ENCODE measurements around the gene CFAP107. TPM values are rescaled to one million over a fixed set of nuclear protein-coding genes. Genes with fewer than 3 reads are reported as not detected.
"Not testable (repeated sequence)": the region's sequence is repeated elsewhere in the genome, so short reads cannot be mapped to it uniquely, and the experiment has no call there.

The CFAP107 gene
- polyA plus RNA-seq, 10 donors, result 0.12 to 1.5 (median 0.52) TPM; not detected in 1

DNA sequence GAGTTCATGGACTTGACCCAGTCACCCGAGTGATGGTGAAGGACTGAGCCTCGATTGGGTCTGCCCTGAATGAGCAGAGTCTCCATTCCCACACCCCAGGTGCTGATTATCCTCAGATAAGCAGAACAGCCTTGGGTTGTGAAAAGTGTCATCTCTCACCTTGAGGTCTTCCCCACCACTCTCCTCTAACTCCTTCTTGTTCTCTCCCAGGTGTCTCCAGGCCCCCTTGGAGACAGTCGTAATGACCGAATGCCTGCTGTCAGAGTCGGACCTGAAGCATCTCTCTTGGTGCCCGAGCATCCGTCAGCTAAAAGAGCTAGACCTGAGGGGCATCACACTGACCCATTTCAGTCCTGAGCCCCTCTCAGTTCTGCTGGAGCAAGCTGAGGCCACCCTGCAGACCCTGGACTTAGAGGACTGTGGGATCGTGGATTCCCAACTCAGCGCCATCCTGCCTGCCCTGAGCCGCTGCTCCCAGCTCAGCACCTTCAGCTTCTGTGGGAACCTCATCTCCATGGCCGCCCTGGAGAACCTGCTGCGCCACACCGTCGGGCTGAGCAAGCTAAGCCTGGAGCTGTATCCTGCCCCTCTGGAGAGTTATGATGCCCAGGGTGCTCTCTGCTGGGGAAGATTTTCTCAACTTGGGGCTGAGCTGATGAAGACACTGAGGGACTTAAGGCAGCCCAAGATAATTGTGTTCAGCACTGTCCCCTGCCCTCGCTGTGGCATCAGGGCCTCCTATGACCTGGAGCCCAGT lies 31.0 kb downstream of the CFAP107 start:
- DNase-seq, result no peak

DNA sequence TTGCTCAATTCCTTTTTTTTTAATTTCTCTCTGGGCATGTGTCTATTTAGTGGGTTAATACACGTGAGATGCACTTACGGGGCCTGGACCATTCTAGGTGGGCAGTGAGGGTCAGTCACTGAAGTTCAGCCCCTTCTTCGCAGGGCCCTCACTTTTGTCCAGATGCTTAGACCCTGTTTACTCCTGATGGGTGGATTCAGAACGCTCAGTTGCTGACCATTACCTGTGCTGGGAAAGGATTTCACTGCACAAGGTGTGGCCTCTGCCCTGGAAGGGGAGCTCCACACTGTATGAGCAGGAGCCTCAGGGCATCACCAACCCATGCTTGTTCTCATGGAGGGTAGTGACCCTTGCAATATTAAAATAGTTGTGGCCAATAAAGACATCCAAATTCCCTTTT lies 32.1 kb downstream of the CFAP107 start:
- no peak for DNase-seq

DNA sequence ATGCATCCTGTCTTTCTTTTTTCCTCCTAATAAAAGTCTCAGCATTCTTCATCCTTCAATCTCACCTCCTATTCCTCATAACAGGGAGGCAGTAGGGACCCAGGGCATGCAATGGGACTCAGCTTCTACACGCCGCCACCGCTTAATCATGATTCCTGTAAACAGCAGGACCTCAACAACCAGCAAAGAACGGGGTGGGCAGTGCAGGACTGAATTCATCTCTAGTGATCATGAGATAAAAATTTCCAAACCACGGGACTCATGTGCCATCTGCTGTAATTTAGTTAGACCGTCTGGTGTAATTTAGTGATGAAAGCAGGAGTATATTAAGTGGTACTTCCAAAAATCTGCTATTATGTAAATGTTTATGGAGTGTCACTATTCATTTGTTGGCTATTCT lies 32.9 kb downstream of the CFAP107 start:
- no peak for DNase-seq

DNA sequence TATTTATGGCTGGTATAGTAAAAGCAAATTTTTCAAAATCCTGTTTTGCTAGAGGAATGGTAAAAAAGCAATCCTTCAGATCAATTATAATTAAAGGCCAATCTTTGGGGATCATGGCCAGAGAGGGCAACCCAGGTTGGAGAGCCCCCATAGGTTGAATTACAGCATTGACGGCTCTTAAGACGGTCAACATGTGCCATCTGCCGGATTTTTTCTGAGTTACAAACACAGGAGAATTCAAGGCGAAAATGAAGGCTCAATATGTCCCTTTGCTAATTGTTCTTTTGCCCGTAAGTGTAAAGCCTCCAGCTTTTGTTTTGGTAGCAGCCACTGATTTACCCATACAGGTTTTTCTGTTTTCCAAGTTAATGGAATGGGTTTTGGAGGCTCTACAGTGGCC lies 35.5 kb downstream of the CFAP107 start:
- not testable (repeated sequence) for DNase-seq

DNA sequence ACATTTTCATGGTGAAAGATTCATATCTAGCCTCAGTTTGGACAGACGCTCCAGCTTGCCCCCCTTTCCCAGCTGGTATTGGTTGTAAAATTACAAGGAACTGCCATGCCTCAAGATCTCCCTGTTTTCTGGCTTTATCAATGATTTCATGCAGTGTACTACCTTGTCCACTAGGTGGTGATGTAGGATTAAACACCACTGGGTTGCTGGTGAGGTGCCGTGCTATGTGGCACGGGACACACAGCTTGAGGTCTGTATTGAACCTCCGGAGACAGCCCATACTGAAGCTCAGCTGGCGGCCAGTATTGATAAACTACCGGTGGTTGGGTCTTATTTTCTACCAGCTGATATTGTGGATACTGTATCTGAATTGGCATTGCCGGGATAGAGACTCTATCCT lies 37.8 kb downstream of the CFAP107 start:
- DNase-seq, result not testable (repeated sequence)

DNA sequence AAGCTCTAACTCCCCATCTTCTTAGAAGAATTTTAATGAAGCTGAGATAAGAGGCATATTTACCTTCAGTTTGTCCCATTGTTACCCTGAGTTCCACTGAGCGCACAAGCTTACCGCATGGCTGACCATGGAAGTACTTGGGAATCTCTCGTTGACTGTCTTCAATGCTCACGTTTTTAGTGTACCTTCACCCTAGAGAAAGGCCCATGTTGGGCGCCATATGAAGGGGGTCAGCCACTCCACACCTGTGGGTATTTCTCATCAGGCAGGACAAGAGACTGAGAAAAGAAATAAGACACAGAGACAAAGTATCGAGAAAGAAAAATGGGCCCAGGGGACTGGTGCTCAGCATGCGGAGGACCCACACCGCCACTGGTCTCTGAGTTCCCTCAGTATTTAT lies 38.7 kb downstream of the CFAP107 start:
- not testable (repeated sequence) for DNase-seq

DNA sequence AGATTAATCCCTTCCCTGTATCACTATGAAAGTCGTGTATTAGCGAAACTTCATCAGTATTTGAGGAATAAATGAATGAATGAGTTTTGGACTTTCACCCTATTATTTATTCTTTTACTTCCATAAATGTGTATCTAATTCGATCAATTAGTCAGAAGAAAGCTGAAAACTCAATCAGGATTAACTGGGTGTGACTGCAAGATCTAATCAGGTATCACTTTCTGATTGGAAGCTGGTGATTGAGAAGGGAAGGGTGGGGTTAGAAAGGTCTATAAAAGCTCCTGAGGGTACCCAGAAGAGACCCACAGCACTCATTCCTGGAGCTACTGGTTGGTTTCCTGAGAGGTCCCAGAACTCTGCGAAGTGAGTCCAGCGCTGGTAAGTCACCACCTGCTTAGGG lies 45.1 kb downstream of the CFAP107 start, which contains the start of gene PRAMEF1:
TSS of gene PRAMEF1 (plus strand) at position 301 of the 400 bp plus-strand sequence. CDS start 1,831 bp downstream, outside the sequence.
- not testable (repeated sequence) for DNase-seq

DNA sequence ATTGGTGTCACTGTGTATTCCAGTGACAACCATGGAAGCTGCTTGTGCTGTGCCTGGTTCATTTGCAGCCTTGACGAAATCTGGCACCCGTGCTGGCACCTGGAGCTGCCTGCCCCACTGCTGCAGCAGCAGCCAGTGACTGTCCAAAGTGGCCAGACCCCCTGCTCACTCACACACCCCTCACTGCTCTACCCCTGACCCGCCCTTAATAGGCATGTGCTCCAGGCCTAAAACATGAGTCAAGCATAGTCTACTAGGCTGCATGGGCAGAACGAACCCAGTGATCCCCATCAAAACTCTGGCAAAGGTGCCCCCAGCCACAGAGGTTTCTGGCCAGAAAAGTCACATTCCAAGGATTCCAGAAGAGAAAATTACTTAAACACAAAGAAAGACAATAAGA lies 52.9 kb downstream of the CFAP107 start:
- DNase-seq, result no peak

DNA sequence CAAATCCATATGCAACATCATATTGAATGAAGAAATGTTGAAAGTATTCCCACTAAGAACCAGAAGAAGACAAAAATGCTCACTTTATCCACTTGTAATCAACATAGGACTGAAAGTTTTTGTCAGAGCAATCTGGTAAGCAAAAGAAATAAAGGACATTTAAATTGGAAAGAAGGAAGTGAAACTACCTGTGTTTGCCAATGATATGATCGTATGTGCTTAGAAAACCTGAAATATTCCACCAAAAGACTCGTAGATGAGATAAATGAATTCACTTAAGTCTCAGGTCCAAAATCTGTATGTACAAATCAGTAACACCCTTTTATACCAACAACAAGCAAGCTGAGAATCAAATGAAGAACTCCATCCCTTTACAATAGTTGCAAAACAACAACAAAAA lies 53.7 kb downstream of the CFAP107 start:
- no peak for DNase-seq

DNA sequence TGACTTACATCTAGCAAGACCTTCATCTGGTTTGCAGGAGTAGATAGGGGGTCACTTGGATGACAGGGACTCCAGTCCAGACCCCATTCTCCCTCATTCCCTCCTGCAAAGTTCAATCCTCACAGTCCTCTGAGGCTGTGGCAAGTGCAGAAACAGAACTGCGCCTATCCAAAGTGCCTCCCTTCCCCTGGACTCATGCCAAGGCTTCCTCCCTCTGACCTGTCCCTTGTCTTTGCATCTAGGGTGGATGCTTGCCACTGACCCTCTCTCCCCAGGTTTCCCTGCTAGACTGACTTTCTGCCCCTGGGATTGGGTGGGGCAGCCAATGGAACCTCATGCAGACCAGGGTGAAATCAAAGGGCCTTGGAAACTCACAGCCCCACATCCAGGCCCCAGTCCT lies 63.9 kb downstream of the CFAP107 start:
- DNase-seq, result no peak

DNA sequence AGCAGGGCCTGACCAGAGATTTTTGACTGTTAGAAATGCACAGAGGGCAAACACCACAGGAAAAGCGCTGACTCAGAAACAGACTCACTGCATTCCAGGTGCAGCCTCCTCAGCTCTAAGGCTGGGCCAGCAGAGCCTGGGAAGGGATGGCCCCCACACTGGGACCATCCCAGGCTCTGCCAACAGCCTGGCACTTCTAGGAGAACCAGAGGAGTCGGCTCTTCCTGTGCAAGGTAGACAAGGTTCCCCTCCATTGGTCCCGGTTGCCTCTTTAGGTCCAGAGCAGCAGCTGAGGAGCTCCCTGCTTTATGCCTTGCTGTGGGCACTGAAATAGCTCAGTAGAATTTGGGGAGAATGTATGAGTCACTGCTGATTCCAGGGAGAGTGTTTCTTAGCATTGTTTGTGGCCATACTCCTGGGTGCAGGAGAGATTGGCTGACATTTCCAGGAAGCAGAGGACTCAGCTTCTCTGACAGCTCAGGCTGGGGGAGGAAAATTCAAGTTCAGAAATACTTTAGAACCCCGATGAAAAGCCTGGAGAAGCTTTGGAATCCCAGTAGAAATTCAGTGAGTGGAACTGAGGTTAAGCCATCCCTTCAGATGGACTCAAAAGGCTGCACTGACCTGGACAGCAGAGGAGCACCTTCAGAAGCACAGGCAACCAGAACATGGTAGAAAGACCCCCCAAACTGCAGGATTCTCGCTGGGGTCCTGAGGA lies 64.8 kb downstream of the CFAP107 start:
- DNase-seq, result peak in 1 of 3 donors; percentile 27

DNA sequence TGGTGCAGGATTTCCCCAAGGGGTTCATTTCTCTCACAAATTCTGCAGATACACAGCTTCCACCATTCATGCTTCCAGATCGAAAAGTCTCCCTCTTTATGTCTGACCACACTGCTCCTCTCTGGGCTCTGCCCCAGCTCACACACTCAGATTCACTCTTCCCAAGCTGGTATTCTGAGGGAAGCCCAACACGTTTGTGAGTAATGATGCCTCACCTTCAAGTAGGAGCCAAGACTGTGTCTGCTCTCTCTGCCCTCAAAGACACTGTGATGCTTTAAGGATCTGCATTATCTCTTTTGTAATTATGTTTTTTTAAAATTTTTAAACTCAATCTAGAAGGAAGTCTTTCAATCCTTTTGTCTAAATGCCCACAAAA lies 65.4 kb downstream of the CFAP107 start:
- no peak for DNase-seq

Other genes starting within 250 kb of the CFAP107 start
- gene DHRS3, start 128.0 kb upstream of the CFAP107 start, polyA plus RNA-seq (ENCODE audit: insufficient read length in 10 of 10), result 10 to 100 TPM; 11.8 to 25.6 (median 17.0) TPM
- gene AADACL4, start 102.1 kb upstream of the CFAP107 start, polyA plus RNA-seq (ENCODE audit: insufficient read length in 10 of 10), result not detected
- not detected for gene AADACL3, start 30.1 kb upstream of the CFAP107 start, polyA plus RNA-seq (ENCODE audit: insufficient read length in 10 of 10)
- gene PRAMEF12, start 27.5 kb downstream of the CFAP107 start, polyA plus RNA-seq (ENCODE audit: insufficient read length in 10 of 10), result not detected
- gene PRAMEF1, start 45.2 kb downstream of the CFAP107 start, polyA plus RNA-seq (ENCODE audit: insufficient read length in 10 of 10), result not detected
- gene PRAMEF11, start 85.2 kb downstream of the CFAP107 start, polyA plus RNA-seq (ENCODE audit: insufficient read length in 10 of 10), result not detected
- gene HNRNPCL1, start 102.5 kb downstream of the CFAP107 start, polyA plus RNA-seq (ENCODE audit: insufficient read length in 10 of 10), result not detected
- gene PRAMEF2, start 110.9 kb downstream of the CFAP107 start, polyA plus RNA-seq (ENCODE audit: insufficient read length in 10 of 10), result not detected
- gene PRAMEF4, start 140.0 kb downstream of the CFAP107 start, polyA plus RNA-seq (ENCODE audit: insufficient read length in 10 of 10), result not detected
- not detected for gene PRAMEF10, start 152.1 kb downstream of the CFAP107 start, polyA plus RNA-seq (ENCODE audit: insufficient read length in 10 of 10)
- not detected for gene PRAMEF7, start 170.4 kb downstream of the CFAP107 start, polyA plus RNA-seq (ENCODE audit: insufficient read length in 10 of 10)
- gene PRAMEF6, start 201.4 kb downstream of the CFAP107 start, polyA plus RNA-seq (ENCODE audit: insufficient read length in 10 of 10), result not detected

All from muscle of back (tissue), 11 donors.